Smooth muscle cell of the brain vasculature (primary cell): Measurements from ENCODE around the gene RNU4-1.

Experiments used
- DNase-seq: peaks from one replicate; pipeline ENCODE4 v3.0.0-alpha.2; 2012; ENCODE audit warnings: low read depth, low spot score

Gene RNU4-1

DNA sequence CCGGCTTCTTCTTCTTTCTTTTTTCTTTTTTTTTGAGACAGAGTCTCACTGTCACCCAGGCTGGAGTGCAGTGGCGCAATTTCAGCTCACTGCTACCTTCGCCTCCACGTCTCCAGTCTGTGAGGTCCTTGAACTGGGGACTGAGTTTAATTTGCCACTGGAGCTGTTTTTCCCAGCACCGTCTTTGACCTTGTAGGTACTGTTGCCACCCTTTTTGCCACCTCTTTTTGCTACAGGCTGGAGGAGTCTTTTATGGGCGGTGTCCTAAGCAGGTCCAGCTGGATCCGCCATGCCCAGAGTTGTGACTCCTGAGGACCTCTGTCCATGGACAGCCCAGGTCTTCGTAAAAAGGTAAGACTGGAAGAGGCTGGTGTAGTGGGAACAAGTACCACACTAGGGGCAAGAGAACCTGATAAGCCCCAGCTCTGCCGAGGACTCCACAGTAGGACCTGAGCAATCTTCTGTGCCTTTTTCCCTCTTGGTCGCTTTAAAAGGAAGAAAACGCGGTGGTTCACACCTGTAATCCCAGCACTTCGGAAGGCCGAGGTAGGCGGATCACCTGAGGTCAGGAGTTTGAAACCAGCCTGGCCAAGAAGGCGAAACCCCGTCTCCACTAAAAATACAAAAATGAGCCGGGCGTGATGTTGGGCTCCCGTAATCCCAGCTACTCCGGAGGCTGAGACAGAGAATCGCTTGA lies 2.3 kb downstream of the RNU4-1 start:
- DNase-seq, result no peak

DNA sequence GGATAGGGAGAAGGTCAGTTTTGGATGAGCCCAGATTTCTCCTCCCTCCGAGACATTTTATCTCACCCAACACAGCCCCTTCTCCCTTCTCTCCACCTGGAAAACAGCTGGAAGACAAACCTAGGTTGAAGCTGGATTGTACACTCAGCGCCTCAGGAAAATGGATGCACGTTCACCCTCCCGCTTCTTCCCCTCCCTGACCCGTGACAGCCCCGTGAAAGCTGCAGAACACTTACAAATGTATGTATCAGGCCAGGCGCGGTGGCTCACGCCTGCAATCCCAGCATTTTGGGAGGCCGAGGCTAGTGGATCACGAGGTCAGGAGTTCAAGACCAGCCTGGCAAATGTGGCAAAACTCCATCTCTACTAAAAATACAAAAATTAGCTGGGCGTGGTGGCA lies 5.5 kb downstream of the RNU4-1 start:
- no peak for DNase-seq

DNA sequence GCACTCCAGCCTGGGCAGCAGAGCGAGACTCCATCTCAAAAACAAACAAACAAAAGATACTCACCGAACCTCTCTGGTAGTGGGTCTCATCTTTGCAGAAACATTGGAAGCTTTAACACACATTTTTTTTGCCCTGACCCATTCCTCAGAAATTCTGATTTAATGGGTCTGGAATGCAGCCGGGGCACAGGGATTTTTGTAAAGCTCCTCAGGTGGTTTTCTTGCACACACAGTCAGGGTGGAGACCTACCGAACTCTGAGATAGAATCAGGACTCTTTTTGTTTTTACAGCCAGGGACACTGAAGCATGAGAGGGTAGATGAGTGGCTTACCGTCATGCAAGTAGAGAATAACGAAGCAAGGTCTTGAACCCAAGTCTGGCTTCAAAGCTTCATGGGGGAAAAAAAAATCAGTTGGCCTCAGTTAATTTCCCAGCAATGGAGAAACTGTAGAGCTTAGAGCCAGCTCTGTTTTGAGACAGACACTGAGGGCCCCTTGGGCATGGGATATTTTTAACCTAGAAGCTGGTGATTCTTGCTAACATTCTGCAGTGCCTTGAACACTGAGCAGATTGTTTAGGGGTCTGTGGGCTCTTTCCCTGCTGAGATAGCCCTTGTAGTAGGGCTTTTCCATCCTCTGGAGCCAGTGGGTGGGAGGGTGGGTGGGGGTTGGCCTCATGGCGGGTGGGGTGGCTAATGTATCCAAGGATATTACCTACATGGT lies 6.1 kb downstream of the RNU4-1 start:
- no peak for DNase-seq

DNA sequence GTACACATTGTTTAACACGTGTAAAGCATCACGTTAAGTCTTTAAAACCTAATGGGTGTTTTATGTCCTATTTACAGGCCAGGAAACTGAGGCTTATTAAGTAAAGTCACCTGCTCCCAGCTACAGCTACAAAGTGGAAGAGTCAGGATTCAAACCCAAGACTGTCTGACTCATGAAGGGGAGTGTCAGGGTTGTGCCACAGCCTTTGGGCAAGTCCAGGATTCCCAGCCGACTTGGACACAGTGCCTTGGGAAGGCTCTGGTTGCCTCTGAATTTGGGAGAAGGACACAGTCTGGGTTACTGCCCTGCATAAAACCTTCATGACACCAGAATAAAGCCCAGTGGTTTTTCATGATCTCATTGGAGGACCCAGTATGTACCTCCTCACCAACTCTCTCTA lies 8.7 kb downstream of the RNU4-1 start:
- no peak for DNase-seq

DNA sequence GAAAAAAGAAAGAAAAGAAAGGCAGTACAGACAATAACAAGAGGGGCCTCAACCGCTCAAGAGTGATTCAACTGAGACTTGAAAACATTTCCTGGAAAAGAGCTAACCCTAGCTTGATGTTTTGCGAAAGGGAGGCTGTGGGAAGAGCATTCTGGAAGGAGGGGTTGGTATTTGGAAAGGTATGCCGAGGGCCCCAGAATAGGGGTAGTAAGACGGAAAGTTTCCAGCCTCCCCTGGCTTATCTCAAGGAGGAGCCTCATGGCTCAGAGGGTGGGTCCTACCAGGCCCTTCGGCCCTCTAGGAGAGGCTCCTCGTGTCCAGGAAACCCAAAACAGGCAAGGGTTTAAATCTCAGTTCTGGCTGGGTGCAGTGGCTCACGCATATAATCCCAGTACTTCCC lies 9.7 kb downstream of the RNU4-1 start:
- DNase-seq, result no peak

DNA sequence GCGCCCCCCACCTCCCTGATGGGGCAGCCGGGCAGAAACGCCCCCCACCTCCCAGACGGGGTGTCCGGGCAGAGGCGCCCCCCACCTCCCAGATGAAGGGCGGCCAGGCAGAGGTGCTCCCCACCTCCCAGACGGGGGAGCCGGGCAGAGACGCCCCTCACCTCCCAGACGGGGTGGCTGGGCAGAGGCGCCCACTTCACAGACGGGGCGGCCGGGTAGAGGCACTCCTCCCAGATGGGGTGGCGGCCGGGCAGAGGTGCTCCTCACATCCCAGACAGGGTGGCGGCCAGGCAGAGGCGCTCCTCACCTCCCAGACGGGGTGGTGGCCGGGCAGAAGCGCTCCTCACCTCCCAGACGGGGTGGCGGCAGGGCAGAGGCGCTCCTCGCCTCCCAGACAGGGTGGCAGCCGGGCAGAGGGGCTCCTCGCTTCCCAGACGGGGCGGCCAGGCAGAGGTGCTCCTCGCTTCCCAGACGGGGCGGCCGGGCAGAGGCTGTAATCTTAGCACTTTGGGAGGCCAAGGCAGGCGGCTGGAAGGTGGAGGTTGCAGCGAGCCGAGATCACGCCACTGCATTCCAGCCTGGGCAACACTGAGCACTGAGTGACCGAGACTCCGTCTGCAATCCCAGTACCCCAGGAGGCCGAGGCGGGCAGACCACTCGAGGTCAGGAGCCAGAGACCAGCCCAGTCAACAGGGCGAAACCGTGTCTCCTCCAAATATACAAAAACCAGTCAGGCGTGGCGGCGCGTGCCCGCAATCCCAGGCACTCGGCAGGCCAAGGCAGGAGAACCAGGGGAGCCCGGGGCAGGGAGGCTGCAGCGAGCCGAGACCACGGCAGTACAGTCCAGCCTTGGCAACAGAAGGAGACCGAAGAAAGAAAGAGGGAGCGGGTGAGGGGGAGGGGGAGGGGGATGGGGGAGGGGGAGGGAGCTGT lies 14.6 kb downstream of the RNU4-1 start:
- no peak for DNase-seq

DNA sequence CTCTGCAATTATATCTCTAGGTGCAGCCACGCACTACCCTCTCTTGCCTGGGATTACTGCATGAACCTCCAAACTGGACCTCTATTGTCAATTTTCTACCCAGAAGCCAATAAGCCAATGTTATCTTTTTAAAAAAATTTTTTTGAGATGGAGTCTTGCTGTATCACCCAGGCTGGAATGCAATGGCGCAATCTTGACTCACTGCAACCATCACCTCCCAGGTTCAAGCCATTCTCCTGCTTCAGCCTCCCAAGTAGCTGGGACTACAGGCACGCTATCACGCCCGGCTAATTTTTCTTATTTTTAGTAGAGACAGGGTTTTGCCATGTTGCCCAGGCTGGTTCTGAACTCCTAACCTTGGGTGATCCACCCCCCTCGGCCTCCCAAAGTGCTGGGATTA lies 16.3 kb downstream of the RNU4-1 start:
- no peak for DNase-seq

DNA sequence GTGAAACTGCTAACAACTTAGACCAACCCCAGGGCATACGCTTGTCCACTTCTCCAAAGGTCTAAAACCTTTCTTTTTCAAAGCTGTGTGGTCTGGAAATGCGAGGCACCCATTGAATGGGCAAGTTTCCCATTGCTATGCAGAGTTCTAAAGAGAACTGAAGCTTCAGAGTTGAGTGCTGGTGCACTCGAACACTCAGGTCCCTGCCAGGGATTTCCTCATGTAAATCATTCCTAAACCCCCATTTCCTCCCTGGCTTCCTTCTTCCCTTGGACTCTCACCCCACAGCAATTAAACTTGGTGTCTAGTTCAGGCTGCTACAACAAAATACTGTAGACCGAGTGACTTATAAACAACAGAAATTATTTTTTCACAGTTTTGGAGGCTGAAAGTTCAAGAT lies 25.3 kb downstream of the RNU4-1 start:
- no peak for DNase-seq

DNA sequence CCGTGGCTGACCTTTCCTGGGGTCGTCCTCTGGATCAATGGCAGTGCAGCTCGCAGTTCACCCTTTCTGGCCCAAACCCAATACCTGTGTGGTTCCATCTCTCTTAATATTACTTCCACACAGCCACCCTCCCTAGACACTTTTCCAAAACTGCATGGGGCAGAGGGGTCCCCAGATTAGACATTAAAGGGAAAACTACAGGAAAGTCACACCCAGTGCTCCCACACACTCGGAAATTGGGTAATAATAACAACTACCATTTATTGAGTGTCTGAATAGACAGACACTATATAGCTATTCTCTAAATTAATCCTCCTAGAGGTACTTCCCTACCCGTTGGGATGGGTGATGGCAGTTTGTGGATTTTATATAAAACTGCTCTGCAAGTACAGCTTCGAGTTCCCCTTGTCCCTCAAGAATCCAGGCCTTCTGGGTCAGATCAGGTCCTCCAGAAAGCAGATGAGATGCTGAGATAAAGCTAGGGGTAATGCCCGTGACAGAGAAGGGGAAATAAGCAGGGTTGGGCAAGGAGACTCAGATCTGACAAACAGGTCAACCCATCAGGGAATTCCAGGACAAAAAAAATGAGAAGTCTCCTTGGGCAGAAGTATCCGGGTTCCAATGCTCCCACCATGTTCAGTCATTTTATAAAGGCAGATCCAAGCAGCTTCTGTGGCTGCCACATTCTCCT lies 26.7 kb downstream of the RNU4-1 start:
- no peak for DNase-seq

DNA sequence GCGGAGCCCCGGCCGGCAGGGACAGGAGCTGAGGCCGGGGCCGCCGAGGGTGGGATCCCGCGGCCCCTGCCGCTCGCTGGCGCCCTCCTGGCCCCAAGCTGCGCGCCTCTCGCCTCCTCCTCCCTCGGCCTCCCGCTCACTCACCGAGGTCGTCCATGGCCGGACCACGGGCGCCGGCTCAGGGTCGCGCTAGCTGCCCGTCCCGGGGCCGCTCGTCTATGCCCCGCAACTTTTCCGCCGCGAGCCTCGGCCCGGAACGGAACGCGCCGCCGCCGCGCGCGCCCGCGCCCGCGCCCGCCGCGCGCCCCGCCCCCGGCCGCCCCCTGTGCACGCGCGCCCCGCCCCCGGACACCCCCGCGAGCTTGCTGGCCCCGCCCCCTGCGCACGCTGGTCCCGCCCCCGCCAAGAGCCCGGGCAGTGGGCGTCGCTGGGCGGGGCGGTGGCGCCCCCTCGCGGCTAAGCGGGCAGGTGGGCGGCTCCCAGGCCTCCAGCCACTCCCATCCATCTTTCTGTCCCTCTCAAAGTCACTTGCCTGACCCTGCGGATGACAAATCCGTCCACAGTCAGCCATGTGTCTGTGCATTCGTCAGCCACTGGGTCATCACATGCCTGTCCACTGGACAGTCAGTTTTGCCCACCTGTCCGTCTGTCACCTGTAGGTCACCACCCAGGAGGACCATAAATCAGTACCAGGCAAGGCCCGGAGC lies 27.4 kb downstream of the RNU4-1 start, which contains the start of gene PXN:
PXN (minus strand) TSS at position 258 of the 707 bp plus-strand sequence; CDS start at position 157, 101 bp downstream.
- no peak for DNase-seq

DNA sequence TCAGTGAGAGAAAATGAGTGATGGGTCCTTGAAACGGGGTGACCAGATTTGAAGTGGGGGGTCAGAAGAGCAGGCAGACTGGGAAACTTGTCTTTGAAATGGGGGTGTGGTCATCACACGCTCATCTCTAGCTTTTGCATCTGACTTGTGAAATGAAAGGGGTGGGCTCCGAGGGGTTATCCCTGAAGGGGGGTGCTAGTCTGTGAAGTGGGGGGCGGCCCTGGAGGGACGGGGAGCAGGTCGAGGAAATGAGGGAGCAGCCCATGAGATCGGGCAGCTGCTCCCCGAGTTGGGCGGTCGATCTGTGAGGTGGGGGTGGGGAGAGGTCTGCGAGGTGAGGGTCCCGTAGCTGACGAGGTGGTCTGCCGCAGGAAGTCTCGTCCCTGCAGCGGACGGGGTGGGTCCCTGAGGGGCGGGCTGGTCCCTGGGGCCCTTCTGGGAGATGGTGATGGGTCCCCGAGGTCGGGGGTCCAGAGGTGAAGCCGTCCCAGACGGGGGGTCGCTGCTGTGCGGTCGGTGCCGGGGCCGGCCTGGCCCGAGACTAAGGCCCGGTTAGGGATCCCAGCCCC lies 28.0 kb downstream of the RNU4-1 start:
- DNase-seq, result no peak

DNA sequence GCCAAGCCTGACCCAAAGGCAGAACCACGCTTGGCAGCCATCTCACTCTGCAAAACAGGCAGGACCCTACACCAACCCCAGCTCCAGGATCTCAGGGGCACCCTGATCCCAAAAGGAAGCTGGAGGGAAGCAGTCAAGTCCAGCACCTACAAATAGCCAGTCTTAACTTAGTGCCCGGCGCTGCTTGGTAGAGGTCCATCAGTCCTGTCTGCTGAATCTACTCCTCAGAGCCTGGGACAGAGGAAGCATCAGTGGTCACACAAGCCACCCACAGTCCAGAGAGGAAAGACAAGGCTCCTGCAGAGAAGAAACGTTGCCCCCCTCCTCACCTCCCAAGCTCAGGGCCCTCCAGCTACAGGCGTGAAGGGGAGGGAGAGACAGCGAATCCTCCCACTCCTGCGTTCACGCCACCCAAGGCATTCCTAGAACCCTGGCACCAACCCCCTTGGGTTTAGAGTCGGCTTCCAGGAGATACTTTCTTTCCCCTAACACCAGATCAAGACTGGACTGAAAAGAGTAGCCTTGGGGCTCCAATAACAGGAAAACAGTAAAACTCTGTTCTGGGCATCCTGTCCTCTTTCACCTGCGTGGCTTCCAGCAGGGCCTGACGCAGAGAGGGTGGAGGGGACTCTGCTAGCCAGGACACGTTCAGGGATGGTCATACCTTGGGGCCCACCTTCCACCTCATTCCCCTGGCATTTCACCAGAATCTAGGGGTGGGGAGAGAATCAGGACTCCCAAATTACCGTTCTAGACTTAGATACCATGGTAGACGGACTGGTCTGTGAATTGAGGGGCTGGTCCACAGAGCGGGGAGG lies 28.7 kb downstream of the RNU4-1 start:
- no peak for DNase-seq

DNA sequence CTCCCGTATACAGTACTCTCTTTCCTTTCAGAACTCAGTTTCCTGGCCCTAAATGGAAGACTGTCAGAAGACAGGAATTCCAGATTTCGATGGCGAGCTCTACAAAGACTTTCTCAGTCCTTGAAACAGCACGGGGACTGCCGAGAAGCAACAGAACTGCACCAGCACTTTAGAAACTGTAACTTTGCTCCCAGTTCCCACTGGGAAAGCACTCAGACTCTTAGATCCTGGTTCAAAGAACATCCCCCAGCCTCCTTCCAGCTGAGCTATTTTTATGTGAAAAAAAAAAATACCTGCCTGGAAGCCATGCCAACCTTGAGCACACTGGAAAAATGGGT lies 29.3 kb downstream of the RNU4-1 start:
- no peak for DNase-seq

DNA sequence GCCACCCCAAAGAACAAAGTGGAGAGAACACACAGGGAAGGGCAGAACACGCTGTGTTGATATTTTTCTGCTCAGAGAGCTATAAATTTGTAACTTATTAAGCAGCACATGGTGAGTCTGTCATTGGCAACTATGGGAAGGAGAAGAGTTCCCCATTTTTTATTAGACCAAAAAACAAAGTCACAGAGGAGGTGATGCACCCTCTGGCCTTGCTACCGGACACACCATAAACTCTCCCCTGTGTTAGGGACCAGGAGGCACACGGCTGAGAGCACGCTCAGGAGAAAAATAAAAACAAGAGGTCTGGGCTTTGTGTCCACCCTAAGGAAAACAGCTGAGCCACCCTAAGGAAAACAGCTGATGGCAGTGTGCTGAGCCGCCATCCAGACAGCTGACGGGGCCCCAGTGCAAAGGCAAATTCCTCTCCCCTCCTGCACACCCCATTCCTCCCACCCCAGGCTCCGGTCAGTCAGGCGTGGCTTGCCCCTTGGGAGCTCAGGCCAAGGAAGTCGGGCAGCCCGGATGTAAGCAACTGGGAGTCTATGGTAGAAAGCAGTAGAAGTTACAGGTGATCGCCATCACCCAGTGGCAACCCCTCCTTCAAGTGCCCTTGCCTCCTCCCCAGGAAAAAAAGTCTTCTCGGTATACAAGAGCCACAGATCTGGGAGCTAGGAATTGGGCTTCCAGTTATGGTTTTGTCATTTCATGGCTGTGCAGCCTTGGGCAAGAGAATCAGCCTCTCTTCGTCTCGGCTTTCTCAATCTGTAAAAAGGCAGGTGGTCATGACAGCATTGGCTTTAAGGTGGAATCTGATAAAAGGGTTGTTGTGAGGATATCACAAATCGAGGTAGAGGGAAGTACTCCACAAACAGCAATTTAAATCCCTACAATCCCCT lies 29.9 kb downstream of the RNU4-1 start:
- no peak for DNase-seq

DNA sequence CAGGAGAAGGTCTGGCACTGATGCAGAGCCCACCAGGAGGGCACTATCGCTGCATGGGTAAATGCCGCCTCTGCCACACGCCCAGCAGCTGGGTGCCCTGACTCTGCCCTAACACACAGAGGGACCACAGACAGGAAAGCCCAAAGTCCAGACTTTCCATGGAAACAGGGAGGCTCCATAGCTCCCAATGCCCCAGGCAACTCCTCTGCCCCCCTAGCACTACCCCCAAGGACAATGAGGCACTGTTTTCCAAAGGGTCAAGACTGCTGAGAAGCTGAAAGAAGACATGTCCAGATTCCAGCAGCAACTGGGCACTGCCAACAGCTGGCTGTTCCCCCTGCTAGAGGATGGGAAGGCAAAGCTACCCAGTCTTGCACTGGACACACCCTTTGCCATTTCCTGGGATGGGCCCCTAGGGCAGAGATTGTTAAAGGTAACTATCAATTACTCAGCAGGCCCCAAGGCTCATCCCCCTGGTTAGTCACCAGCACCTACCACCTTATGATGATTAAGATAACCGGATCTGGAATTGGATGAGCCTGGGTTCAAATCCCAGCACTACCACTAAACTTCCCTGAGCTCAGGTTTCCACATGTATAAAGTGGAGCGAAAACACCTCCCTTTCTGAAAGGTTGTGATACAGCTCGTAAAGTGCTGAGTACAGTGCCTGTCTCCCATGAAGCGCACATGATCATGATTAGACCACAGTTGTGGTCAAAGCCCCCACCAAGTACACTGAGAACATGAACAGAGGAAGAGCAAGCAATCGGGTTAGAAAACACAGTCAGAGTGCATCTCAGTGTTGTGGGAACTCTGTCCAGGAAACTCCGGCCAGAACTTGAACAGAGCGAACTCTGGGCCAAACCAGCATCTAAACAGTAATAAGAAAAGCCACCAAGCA lies 30.8 kb downstream of the RNU4-1 start:
- no peak for DNase-seq

DNA sequence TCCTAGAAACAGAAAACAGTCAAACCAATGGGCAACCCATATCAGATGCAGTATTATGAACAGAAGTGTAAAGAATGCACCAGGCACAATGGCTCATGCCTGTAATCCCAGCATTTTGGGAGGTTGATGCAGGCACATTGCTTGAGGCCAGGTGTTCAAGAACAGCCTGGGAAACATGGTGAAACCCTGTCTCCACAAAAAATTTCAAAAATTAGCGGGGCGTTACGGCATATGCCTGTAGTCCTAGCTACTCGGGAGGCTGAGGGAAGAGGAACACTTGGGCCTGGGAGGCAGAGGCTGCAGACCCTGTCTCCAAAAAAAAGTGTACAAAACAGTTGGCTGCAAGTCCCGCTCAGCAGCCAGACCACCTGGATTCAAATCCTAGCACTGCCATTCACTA lies 32.4 kb downstream of the RNU4-1 start:
- no peak for DNase-seq

DNA sequence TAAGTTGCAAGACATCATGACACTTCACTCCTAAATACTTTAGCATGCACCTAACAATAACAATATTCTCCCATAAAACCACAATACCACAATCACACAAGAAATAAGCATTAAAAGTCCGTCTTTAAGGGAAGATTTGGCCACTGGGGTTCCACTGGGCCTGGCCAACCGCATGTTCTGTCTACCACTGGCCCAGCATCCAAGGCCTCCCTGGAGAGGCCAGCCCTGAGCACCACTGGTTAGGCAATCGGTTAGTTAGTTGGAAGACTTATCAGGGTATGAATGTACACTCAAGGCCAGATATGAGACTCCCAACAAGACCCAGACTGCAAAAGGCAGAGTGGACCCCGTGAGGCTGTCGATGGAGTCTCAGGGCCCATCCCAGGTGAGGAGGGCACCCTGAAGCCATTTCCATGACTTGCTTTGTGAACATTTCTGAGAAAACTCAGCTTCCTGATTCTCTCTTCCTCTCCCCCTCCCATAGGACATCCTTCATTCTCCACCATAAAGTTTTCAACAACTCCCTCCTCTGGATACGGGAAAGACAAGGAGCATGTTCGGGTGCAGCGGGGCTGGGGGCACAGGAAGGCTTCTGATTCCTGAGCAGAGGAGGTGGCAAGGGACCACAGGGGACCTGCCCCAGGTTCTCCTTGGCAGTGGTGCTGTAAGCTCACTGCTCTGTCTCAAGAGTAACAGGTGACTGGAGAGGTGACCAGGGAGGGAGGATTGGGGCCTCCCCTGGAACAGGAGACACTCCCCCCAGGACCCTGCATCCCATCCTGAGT lies 33.4 kb downstream of the RNU4-1 start:
- DNase-seq, result no peak
